Pulmonary artery endothelial cell (primary cell): Measurements from ENCODE around the gene RNF187. TPM values are rescaled to one million over a fixed set of nuclear protein-coding genes. Genes with fewer than 3 reads are reported as not detected.

ENCODE experiments used
- DNase-seq: peaks from one replicate; pipeline ENCODE4 v3.0.0-alpha.2; 2011; ENCODE audit warnings: low read depth, low spot score
- total RNA-seq: library from RNA; depleted of rRNA; stranded (reverse); fragments of >200 nt; gene quantifications from 2 replicates; pipeline ENCODE4 v1.2.3, GENCODE V29; 2014

The RNF187 gene
- total RNA-seq, 1 donor from 2014 or later: 39.4 TPM

DNA sequence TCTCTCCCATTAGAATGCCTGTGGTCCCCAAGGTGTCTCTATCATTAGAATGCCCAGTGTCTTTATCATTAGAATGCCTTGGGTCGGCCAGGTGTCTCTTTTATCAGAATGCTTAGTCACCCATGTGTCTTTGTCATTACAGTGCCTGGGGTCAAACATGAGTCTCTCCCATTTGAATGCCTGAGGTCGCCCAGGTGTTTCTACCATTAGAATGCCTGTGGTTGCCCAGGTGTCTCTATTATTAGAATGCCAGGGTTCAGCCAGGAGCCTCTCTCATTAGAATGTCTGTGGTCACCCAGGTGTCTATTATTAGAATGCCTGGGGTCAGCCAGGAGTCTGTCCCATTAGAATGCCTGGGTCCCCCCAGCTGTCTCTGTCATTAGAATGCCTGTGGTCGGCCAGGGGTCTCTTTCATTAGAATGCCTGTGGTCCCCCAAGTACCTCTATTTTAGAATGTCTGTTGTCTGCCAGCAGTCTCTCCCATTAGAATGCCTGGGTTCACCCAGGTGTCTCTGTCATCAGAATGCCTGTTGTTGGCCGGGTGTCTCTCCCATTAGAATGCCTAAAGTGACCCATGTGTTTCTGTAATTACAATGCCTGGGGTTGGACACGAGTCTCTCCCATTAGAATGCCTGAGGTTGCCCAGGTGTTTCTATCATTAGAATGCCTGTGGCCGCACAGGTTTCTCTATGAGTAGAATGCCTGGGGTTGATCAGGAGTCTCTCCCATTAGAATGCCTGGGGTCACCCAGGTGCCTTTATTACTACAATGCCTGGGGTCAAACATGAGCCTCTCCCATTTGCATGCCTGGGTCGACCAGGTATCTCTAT, 57.1 kb downstream of the RNF187 start:
- DNase-seq: no peak

DNA sequence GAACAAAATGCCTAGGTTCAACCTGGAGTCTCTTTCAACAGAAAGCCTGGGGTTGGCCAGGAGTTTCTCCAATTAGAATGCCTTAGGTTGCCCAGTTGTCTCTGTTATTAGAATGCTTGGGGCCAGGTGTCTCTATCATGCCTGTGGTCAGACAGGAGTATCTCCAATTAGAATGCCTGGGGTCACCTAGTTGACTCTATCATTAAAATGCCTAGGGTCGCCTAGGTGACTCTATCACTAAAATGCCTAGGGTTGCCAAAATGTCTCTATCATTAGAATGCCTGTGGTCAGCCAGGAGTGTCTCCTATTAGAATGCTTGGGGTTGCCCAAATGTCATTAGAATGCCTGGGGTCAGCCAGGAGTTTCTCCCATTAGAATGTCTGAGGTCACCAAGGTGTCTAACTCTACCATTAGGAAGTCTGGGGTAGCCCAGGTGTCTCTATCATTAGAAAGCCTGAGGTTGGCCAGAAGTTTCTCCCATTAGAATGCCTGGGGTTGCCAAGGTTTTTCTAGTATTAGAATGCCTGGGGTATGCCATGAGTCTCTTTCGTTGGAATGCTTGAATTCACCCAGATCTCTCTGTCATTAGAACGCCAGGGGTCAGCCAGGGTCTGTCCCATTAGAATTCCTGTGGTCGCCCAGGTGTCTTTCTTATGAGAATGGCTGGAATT, 57.9 kb downstream of the RNF187 start:
- no peak for DNase-seq

Other genes with a start within 250 kb of the RNF187 start
- 17.9 and 19.4 TPM in 2 replicates for gene TRIM11, start 80.5 kb upstream of the RNF187 start, total RNA-seq
- gene TRIM17, start 70.5 kb upstream of the RNF187 start, total RNA-seq: not detected in 2 replicates
- 0.79 and 1.7 TPM in 2 replicates for gene RHOU, start 248.1 kb downstream of the RNF187 start, total RNA-seq